ENCODE data around the gene GPRIN1.

- no peak for TF ChIP-seq CTCF (IDR thresholded peaks at IDR 0.05; ENCODE audit: insufficient read depth, low read length, poor library complexity, severe bottlenecking)
- TF ChIP-seq EZH2phosphoT487 (conservative IDR thresholded peaks at IDR 0.05; ENCODE audit: low read length), result no peak
Measured at GRCh38 chr5:176626876-176627236, 16.9 kb upstream of the GPRIN1 start.

Data from SU-DHL-6 (cell line).